OCI-LY7 (cell line): ENCODE data around the gene FLNC. TPM values are rescaled to one million over a fixed set of nuclear protein-coding genes. Genes with fewer than 3 reads are reported as not detected.

Source experiments
- BruUV-seq: library from RNA; stranded (reverse); fragments of 400-500 nt; replicated peaks from 2 replicates; lab custom pipeline; 2021; lab: Mats Ljungman, UMichigan
- CTCF ChIA-PET: fragments of 300-600 bp; sonication (Branson Sonifier 250); formaldehyde crosslinking; loops from one replicate; lab custom pipeline; 2022; ENCODE audit warnings: antibody characterized with exemption; ENCODE audit not compliant: unreplicated experiment; lab: Charles Lee
- POLR2A ChIA-PET: fragments of 300-600 bp; sonication (Branson Sonifier 250); formaldehyde crosslinking; loops from one replicate; lab custom pipeline; 2022; ENCODE audit warnings: antibody characterized with exemption; lab: Charles Lee
- DNase-seq: peaks from one replicate; pipeline ENCODE4 v3.0.0-alpha.2; 2015; ENCODE audit warnings: low spot score
- H2AFZ ChIP-seq: fragments of 200-600 bp; sonication (generic), shearing (Covaris generic); 2 replicates; pipeline ENCODE4 v1.6.1; 2014; ENCODE audit warnings: mild to moderate bottlenecking, antibody characterized with exemption, low read length, moderate library complexity
- H3K27ac ChIP-seq: fragments of 200-600 bp; sonication (generic); 2 replicates; pipeline ENCODE4 v1.5.1; 2014; ENCODE audit warnings: mixed run types, low read depth, mild to moderate bottlenecking, moderate library complexity, low read length, inconsistent platforms; ENCODE audit not compliant: poor library complexity, severe bottlenecking
- H3K36me3 ChIP-seq: fragments of 200-600 bp; sonication (generic); 2 replicates; pipeline ENCODE4 v1.6.1; 2014; ENCODE audit warnings: mild to moderate bottlenecking, antibody characterized with exemption, low read length, moderate library complexity, mixed read lengths; ENCODE audit not compliant: insufficient read depth
- H3K4me1 ChIP-seq: fragments of 200-600 bp; sonication (generic); 2 replicates; pipeline ENCODE4 v1.5.1; 2014; ENCODE audit warnings: mild to moderate bottlenecking, low read length; ENCODE audit not compliant: insufficient read depth, poor library complexity, severe bottlenecking
- H3K4me2 ChIP-seq: fragments of 200-600 bp; sonication (generic); 2 replicates; pipeline ENCODE4 v1.6.1; 2014; ENCODE audit warnings: mild to moderate bottlenecking, low read length
- H3K4me3 ChIP-seq: fragments of 200-600 bp; sonication (generic); 2 replicates; pipeline ENCODE4 v1.5.1; 2014; ENCODE audit warnings: mild to moderate bottlenecking, low read depth, low read length; ENCODE audit not compliant: poor library complexity, severe bottlenecking
- H3K79me2 ChIP-seq: fragments of 200-600 bp; sonication (generic); 2 replicates; pipeline ENCODE4 v1.6.1; 2016; ENCODE audit warnings: low read depth, mild to moderate bottlenecking, low read length, moderate library complexity, mixed read lengths; ENCODE audit not compliant: insufficient read depth
- H3K9me2 ChIP-seq: fragments of 200-600 bp; sonication (generic); 2 replicates; pipeline ENCODE4 v1.6.1; 2016; ENCODE audit warnings: mild to moderate bottlenecking, low read length, mixed read lengths; ENCODE audit not compliant: insufficient read depth
- H3K9me3 ChIP-seq: fragments of 200-600 bp; sonication (generic); 2 replicates; pipeline ENCODE4 v1.6.1; 2014; ENCODE audit warnings: mild to moderate bottlenecking, mixed run types, low read length, mixed read lengths
- H4K20me1 ChIP-seq: fragments of 200-600 bp; sonication (generic); 2 replicates; pipeline ENCODE4 v1.6.1; 2014; ENCODE audit warnings: mild to moderate bottlenecking, antibody characterized with exemption, low read length, moderate library complexity, mixed read lengths; ENCODE audit not compliant: insufficient read depth
- CTCF ChIP-seq: fragments of 200-600 bp; sonication (generic); conservative IDR thresholded peaks from 2 replicates; pipeline ENCODE4 v1.5.1; 2014; ENCODE audit warnings: mild to moderate bottlenecking, antibody characterized with exemption, low read length, moderate library complexity, mixed read lengths
- EZH2phosphoT487 ChIP-seq: fragments of 200-600 bp; sonication (generic); IDR thresholded peaks from 2 replicates; pipeline ENCODE4 v1.6.1; 2018; ENCODE audit warnings: low read depth, borderline replicate concordance, mild to moderate bottlenecking, mixed run types, antibody characterized with exemption, low read length, moderate library complexity, mixed read lengths
- intact Hi-C: fragments of 100-400 bp; cut with micrococcal nuclease; formaldehyde crosslinking; loops from one replicate; pipeline ENCODE4 v1.10.0; 2022; ENCODE audit not compliant: unreplicated experiment
- total RNA-seq, 2 experiments: library from RNA; depleted of rRNA in 1 of 2; stranded (reverse); fragments of >200 nt in 1 of 2; shearing (Covaris generic) in 1 of 2; gene quantifications; 2 replicates each; pipeline ENCODE4 v1.2.3, GENCODE V29; 2014 to 2022

FLNC gene
- total RNA-seq, 2 experiments from 2014 or later, result 0.03 to 0.06 TPM

- intact Hi-C loops, result no loop called here
- Histone ChIP-seq H3K4me2 (no peak overlapping the region), H3K79me2 (no peaks in the 10 kb centered on the region), H3K9me3 (no peaks in the 10 kb centered on the region), H2AFZ (no peak overlapping the region), H3K4me1 (peaks cover 35% of the 10 kb centered on the region), H4K20me1 (no peaks in the 10 kb centered on the region), H3K4me3 (no peak overlapping the region), H3K27ac (no peak overlapping the region), H3K9me2 (no peaks in the 10 kb centered on the region), H3K36me3 (no peaks in the 10 kb centered on the region)
- BruUV-seq, result no TSS peak
- no peak for TF ChIP-seq EZH2phosphoT487
- peak; percentile 48 for TF ChIP-seq CTCF
- ChIA-PET POLR2A (interaction anchor here (0.6 to 2.3 kb wide), 2 partner anchors 10 to 40 kb away, joined by 3 to 9 read pairs; partner anchors contain the start of gene ATP6V1F), CTCF (no interaction called here)
- DNase-seq, result no peak
These were observed 42.2 kb downstream of the FLNC start for GRCh38 chr7:128872394-128872824.

GRCh38 chr7:128873234-128873633 lies 43.0 kb downstream of the FLNC start:
- Histone ChIP-seq H3K79me2 (no peaks in the 10 kb centered on the region), H2AFZ (no peak overlapping the region), H3K4me2 (no peak overlapping the region), H4K20me1 (no peaks in the 10 kb centered on the region), H3K9me2 (no peaks in the 10 kb centered on the region), H3K27ac (no peak overlapping the region), H3K4me3 (no peak overlapping the region), H3K9me3 (no peaks in the 10 kb centered on the region), H3K4me1 (peaks cover 35% of the 10 kb centered on the region), H3K36me3 (no peaks in the 10 kb centered on the region)
- DNase-seq, result no peak
- intact Hi-C loops, result no loop called here
- ChIA-PET CTCF (no interaction called here), POLR2A (interaction anchor here (2.3 kb wide), 1 partner anchor 11 kb away, joined by 9 read pairs; the partner anchor contains the start of gene ATP6V1F)
- TF ChIP-seq EZH2phosphoT487, result no peak
- TF ChIP-seq CTCF, result no peak
- BruUV-seq, result no TSS peak
